COLO668 (cell line): ENCODE data around the gene BNC2.

Experiments
- DNase-seq: peaks from one replicate; lab custom pipeline; 2025; ENCODE audit not compliant: unreplicated experiment; lab: John Stamatoyannopoulos, UW

Gene BNC2

GRCh38 chr9:16386827-16387077 lies 483.7 kb downstream of the BNC2 start:
- DNase-seq: no peak

- DNase-seq: no peak
These were observed 484.3 kb downstream of the BNC2 start for GRCh38 chr9:16386007-16386826.

- no peak for DNase-seq
These were observed 484.9 kb downstream of the BNC2 start for GRCh38 chr9:16385590-16385989.

GRCh38 chr9:16384993-16385392 lies 485.5 kb downstream of the BNC2 start:
- no peak for DNase-seq

- no peak for DNase-seq
These were observed 493.2 kb downstream of the BNC2 start for GRCh38 chr9:16377311-16377710.

- DNase-seq: peak; percentile 21
These were observed 499.2 kb downstream of the BNC2 start for GRCh38 chr9:16371306-16371705.

GRCh38 chr9:16370647-16371046 lies 499.8 kb downstream of the BNC2 start:
- DNase-seq: no peak

- DNase-seq: peak; percentile 12
These were observed 501.0 kb downstream of the BNC2 start for GRCh38 chr9:16369427-16369826.

- peak; percentile 57 for DNase-seq
These were observed 502.0 kb downstream of the BNC2 start for GRCh38 chr9:16368237-16369087.

- DNase-seq: no peak
These were observed 502.8 kb downstream of the BNC2 start for GRCh38 chr9:16367605-16368231.

GRCh38 chr9:16364347-16364746 lies 506.1 kb downstream of the BNC2 start:
- no peak for DNase-seq

- DNase-seq: no peak
These were observed 506.6 kb downstream of the BNC2 start for GRCh38 chr9:16363916-16364315.

GRCh38 chr9:16363073-16363781 lies 507.2 kb downstream of the BNC2 start:
- DNase-seq: no peak

- no peak for DNase-seq
These were observed 508.5 kb downstream of the BNC2 start for GRCh38 chr9:16361939-16362338.

- no peak for DNase-seq
These were observed 509.4 kb downstream of the BNC2 start for GRCh38 chr9:16361118-16361517.

- no peak for DNase-seq
These were observed 510.2 kb downstream of the BNC2 start for GRCh38 chr9:16360247-16360646.
